ENCODE data around the gene ADGRD2.

The ADGRD2 gene

DNA sequence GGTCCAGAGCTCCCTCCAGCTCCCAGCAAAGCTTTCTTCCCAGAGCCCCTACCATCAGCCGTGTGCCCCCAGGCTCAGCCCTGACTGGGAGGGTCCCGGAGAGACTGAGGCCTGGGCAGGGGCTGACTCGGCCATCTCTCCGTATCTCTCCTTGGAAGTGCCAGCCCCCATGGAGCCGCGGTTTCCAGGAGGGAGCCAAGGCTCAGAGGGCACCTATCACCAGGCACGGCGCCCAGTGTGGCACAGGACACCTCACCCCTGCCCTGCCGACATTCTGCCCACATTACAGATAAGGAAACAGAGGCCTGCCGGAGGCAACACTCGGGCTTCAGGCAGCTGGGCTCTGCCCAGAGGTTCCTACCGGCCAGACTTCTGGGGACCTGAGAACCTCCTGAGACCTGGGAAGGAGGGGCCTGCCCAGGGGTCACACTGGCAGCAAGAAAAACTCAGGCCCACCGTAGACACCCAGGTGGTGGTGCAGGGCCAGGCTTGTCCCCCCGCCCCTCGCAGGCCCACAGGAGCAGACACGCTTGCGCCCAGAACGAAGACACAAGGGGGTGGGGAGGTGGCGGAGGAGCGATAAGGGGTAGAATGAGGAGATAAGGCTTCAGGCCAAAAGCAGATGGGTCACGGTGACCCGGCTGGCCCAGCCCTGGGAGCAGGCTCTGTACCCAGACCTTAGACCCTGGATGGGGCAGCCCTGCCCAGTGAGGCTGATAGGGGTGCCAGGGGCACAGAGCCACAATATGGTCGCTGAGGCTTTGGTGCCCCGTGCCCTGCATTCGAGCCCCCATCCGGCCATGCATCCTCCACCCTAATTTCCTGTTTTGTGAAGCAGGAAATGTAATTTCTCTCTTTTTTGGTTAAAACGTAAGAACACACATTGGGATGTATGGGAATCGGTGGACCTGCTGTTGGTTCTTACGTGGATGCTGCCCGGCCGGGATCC, 45.1 kb downstream of the ADGRD2 start:
- DNase-seq = no peak

DNA sequence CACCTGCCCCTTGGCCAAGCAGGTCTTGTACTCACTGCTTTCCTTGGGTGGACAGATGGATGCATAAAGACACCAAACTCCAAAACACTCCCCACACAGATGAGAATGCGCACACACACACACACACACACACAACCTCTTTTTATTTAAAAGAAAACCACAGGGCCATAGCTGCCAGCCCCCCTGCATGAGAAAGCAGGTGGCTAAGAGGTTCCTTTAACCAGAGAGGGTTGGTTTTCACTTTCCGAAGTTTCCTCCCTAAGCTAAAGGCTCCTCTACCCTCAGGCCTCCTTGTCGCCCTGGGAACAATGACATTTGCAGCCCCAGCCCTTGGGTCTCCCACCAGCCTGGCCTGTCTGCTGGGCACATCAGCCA, 45.8 kb downstream of the ADGRD2 start:
- no peak for DNase-seq

DNA sequence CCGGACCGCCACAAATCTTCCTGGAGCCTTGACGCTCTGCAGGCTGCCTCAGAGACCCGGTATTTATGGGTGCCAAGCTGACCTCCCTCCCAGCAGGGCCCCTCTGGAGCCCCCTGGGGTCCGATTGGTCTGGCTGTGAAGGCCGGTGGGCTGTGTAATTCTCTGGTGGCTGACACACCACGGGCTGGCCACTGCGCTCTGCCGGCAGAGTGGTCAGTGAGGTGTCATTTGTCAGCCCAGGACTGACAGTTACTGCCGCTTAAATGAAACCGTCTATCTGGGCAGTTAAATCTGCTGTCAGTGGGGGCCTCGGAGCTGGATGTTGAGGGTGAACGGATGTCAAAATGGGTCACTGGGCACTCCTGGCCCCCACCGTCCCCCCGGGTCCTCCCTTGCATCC, 46.2 kb downstream of the ADGRD2 start:
- DNase-seq = no peak

DNA sequence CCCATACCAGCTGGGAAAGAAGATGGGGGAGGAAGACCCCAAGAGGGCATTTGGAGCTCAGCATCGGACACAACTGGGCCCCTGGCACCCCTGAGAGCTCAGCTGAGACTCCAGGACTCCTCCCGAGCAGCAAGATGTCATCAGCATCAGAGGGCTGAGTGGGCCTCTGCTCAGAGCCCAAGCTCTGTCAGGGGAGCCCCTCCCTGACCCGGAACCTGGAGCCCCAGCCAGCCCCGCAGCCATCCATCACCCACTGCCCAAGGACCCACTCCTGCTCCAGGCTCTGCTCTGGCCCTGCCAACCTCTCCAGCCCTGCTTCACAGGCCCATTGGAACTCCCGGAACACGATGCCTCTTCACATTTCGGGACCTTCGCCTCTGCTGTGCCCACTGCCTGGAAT, 47.2 kb downstream of the ADGRD2 start:
- DNase-seq = no peak

DNA sequence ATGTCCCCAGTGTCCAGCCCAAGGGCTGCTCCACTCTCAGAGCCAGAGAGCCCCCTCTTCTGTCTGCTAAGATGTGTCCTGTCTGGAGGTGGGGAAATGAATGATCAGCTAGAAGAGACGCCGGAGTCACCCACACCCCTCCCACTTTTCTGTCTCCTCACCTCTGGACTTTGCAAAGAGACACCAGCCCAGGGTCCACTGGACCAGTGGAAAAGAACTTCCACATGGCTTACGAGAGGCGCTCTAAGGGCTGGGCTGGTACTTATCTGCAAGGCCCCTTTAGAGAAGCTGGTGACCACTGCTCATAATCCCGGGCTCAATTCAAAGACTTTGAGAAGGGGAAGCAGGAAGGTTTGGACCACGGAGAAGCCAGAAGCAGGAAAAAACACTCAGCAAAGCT, 47.8 kb downstream of the ADGRD2 start:
- no peak for DNase-seq

DNA sequence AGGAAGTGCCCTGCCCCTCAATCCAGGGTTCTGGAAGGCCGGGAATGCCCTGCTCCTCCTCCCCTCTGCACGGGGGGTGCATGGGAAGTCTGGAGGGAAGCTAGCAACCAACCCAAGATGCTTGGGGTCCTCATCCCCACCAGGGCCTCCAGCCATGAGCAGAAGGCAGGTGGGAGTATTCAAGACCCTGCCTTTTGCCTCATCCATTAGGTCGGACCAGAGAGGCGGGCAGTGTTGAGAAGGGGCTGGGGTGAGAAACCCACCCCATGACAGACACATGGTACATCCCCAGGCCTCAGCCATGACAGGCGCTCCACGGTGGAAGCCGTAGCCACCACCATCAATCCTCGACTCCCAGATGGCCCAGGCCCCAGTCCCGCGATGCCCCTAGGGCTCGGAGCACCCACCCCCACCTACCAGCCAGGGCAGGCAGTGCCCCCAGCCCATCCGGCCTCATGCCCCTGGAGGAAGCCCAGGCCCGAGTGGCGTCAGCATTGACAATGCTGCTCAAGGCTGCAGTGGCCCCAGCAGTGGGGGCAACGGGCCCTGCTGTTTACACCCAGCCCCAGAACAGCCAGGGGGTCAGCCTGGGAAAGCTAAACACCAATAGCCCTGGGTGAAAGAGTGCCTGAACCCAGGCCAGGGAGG, 48.4 kb downstream of the ADGRD2 start:
- DNase-seq = no peak

DNA sequence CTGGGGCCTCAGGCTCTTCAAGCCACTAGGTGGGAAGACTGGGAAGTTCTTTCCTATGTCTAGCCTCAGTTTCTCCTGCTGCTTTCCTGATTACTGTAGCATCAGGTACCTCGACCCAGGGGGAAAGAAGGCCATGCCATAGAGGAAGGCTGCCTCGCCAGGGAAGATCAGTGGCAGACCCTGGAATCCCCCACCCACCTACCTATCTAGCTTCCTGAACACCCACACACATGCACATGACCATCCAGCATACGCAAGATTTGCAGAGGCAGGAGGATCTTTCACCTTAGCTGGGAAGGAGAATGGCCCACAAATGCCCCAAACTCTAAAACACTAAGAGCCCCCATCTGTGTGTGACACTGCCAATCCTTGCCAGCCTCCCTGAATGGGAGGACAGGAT, 49.0 kb downstream of the ADGRD2 start:
- no peak for DNase-seq

DNA sequence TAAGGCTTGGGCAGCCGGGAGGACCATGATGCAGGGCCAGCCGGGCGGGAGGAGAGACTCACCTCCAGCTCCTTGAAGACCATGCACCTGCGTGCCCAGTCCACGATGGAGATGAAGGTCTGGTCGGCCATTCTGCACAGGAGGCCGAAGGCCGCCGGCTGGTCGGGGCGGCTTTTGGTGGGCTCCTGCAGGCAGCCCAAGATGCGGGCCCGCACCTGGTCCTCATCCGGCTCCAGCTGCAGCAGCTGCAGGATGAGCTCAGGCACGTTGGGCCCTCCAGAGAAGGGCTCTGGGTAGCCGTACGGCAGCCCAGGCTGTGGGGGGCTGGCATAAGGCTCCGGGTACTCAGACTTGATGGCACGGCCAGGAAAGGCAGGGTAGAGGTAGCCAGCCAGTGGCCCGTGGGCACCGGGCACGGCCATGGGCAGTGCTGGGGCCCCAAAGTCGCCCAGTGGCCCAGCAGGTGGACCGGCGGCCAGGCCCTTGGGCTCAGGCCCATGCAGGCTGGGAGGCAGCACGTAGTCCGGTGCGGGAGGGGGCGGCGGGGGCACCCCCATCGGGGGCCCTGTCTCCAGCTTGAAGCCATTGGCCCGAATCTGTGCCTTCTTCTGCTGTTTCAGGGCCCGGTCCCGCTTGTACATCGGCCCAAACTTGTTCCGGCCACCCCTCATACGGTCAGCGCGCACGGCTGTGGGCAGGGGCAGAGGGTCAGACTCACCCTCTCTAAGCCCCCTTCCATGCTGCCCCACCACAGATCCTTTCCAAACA, 50.0 kb downstream of the ADGRD2 start:
- no peak for DNase-seq

DNA sequence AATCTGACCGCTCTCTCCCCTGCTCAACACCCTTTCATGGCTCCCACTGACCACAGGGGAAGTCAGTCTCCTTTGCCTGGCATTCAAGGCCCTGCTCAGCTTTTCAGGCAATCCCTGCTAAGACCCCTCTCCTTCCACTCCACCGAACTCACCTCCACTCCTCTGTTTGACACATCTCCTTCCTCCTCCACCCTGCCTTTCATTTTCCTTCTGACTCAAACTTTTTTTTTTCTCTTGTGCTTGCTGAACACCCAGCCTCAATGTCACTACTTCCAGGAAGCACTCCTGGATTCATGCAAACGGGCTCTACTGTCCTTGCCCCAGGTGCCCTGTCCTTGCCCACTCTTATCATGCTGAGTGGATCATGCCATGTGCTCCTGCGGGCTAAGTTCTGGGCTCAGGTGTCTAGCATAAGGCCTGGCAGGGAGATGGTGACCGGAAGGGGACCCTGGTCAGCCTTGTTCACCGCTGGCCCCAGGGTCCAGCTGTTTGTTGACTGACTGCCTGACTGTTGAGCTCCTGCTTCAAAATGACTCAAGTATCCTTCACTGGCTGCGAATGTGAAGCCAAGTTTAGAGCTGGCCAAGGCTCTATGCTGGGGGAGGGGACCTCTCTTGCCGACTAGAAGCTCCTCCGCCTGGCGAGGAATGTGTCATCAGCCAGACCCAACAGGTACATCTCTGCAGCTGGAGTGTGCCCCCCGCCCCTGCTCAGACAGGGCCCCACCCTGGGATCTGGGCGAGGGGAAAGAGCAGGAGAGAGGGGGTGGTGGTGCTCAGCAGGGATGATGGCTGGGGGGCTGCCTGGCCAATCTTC, 50.8 kb downstream of the ADGRD2 start:
- no peak for DNase-seq

DNA sequence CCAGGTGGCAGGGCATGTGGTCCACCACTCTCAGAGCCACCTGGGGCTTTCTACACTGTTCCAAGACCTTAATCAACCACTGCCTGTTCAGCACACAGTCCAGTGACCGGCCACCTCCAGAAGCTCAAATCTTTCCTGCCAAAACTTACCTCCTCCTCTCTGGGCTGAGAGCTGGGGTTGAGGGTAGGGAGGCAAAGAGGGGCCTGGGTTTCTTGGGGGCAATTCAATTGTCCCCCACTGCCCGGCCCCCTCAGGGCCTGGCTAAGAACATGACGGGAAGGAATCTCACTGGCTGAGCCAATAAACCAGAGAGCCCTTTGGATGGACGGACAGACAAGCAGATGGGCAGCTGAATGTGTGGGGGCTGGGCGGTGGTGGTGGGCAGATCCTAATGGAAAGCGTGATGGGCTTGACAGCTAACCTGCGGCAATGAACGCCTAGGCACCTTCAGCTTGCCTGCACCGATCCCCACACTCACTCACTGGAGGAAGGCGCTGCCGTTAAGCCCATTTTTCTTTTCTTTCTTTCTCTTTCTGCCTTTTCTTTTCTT, 51.6 kb downstream of the ADGRD2 start:
- no peak for DNase-seq

DNA sequence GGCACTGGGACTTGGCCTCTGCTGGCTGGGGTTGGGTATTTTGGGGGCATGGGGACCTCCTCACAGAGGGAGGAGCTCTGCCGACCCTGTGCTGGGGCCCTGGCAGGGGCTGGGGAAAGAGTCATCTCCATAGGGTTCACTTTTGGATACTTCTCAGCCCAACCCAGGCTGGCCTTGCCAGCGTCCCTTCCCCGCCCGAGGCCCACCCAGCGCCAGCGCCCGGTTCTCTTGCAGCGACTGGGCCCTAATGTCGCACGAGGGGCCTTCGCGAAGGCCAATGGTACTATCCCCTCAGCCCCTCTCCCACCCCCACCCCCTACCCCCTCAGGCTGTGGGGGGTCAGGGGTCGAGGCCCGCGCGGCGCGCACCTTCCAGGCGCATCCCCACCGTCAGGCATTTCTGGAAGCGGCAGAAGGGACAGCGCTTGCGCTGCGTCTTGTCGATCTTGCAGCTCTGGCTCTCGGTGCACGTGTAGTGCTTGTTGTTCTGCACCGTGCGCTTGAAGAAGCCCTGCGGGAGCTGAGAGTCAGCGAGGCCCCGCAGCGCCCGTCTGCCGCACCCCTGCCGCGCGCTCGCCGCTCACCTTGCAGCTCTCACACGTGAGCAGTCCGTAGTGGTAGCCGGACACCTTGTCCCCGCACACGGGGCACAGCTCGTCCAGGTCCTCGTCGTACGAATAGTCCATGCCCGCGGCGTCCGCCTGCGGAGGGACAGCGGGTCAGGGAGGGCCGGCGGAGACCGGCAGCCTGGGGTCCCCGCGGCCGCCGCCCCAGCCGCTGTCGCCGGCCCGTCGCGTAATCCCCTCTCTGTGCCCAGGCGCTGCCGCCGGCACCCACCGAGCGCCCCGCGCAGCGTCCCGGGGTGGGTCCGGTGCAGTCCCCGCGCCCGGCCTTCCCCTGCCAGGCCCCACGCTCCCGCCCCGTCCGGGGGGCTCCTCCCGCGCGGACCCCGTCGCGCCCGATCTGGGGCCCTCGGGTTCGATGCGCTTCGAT, 52.8 kb downstream of the ADGRD2 start:
- DNase-seq = no peak

DNA sequence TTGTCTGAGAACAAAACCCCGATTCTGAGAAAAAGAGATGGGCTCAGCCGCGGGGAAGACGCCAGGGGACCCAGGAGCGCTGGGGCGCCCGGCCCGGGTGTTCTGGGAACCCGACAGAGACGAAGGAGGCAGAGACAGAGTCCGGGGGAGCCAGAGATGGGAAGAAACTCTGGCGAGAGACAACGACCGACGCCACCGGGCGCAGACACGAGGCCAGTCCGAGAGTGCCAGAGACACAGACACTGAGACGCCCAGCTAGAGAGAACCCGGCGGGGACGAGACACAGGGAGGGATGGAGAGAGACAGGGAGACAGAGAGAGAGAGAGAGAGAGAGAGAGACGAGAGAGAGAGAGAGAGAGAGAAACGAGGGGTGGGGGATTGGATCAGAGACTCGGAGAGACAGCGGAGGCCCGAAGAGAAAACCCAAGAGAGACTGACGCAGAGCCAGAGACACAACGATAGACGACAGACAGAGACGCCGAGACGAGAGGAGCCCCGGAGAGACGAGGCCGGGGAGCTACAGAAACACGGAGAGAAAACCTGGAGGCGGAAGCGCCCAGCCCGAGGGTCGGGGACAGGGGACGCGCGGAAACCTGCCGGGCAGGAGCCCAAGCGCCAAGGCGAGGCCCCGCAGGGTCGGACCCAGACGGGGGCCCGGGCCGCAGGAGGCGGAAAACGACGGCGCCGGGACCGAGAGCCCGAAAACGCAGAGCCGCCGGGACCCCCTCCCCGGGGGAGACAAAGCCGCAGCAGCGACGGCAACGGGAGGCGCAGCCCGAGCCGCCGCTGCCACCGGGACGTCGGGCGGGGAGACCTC, 53.7 kb downstream of the ADGRD2 start:
- no peak for DNase-seq

DNA sequence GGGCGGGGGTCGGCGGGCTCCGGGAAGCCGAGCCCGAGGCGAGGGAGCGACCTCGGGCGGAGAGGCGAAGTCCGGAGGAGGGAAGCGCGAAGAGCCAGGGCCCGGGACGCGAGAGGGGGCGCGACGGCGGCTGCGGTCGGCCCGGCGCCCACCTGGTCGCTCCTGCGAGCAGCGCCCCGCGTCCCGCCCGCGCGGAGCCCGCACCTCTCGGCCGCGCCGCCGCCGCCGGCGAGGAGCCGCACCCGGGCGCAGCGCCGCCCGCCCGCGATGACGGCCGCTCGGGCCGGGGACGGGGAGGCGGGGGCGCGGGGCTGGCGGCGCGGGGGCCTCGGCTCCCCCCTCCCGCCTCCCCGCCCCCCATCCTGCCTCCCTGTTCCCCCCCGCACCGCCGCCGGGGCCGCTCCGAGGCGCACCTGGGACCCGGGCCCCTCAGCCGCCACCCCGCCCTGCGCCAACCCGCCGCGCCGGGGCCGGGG, 54.3 kb downstream of the ADGRD2 start:
- no peak for DNase-seq

DNA sequence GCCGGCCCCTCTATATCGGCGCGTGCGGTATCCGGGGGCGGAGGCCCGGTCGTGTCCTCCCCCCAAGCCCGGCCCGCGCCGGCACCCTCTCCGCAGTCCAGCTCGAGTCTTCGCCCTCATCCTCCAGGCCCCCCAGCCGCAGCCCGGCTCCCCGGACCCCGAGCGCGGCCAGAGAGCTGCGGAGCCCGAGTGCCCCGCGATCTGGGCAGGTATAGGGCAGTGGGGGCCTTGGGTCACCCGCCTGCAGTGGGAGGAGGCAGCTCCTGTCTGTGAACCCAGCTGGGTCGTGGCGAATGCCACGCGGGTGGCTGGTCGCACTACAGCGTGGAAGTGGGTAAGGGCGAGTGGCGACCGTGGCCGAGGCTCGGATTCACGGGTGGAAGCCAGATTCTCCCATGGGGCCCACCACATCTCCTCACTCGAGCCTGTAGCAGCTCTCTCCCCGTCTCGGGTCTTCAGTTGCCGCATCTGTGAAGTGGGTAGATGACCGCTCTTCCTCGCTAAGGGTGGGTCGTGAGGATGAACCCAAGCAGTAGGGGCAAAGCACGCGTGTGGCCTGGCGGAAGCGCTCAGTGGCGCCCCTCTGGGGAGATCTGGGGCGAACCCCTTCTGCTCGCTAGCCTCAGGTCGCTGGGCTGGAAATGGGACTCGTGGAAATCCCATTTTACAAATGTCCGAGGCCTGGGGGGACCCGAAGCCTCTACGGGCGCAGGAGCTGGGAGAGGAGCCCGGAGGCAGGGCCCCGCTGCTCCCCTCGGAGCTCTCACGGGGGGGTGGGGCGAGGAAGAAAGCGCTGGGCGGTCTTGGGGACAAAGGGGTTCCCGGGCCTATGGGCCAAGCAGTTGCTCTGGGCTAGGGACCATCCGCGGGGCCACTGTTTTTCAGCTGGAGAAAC, 55.0 kb downstream of the ADGRD2 start:
- no peak for DNase-seq

DNA sequence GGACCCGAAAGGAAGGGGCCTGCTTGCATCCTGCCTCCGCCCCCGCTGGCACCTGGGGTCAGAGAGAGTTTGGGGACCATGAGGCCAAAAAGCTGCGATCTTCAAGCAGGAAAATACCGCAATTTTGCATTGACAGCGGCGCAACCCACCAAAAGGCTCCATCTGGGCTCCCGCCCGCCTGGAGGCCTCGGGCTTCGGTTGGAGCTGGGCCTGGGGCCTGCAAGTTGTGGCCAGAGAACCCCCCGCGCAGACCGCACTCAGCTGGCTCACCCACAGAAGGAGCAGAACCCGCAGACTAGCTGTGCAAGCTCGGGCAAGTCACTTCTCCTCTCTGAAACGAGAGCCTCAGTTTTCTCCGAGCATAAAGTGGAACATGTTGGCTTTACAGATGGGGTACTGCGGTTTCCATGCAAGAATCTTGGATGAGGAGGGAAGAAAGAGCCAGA, 55.7 kb downstream of the ADGRD2 start:
- DNase-seq = no peak

DNA sequence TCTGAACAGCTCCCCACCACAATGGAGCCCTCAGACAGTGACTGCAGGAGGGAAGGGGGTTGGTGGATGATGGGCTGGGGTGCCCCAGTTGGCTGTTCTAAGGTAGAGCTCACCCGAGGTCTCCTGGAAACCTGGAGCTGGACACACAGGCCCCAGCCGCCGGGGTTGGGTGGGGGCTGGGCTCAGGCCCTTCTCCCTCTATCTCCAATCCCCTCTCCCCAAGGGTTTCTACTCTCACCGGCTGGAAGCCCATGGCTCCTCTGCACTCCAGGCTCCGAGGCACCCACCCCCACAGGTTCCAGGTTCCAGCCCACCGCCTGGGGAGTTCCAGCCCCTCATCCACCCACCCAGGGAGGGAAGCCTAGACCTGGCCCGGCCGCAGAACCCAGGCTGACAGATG, 56.2 kb downstream of the ADGRD2 start:
- DNase-seq = no peak

Measured in anterior cingulate cortex (tissue), 58 donors.